ENCODE data around the gene BHMT. TPM values are rescaled to one million over a fixed set of nuclear protein-coding genes. Genes with fewer than 3 reads are reported as not detected.
"Not testable (repeated sequence)": the region's sequence is repeated elsewhere in the genome, so short reads cannot be mapped to it uniquely, and the experiment has no call there.

BHMT gene
- total and polyA plus RNA-seq, 4 donors = 0.05 to 2.3 (median 0.48) TPM

DNA sequence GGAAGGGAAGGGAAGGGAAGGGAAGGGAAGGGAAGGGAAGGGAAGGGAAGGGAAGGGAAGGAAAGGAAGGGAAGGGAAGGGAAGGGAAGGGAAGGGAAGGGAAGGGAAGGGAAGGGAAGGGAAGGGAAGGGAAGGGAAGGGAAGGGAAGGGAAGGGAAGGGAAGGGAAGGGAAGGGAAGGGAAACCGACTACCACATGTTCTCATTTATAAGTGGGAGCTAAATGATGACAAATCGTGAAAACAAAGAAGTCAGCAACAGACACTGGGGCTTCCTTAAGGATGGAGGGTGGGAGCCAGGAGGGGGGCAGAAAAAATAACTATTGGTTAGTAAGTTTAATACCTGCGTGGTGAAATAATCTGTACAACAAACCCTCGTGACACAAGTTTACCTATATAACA, 68.8 kb downstream of the BHMT start:
- H3K36me3 ChIP-seq (ENCODE audit: control insufficient read depth in 1 of 2, insufficient read depth in 2 of 2, low read length in 1 of 2); intact Hi-C loops (cut with DNase I); H3K4me1 ChIP-seq (ENCODE audit: control insufficient read depth in 1 of 2, insufficient read depth in 2 of 2, low read length in 2 of 2); H3K9me3 ChIP-seq (ENCODE audit: control insufficient read depth, low read length); DNase-seq; H3K4me3 ChIP-seq (ENCODE audit: low read length in 2 of 2); H3K27ac ChIP-seq (ENCODE audit: low read depth in 1 of 2, low read length in 2 of 2); H3K27me3 ChIP-seq (ENCODE audit: control insufficient read depth in 1 of 2, insufficient read depth in 2 of 2, low read length in 1 of 2); ATAC-seq (ENCODE audit: low FRiP score): not testable (repeated sequence)
- 86 to 91% methylated on average over 4 of the region's 4 CpGs for WGBS, 2 donors

DNA sequence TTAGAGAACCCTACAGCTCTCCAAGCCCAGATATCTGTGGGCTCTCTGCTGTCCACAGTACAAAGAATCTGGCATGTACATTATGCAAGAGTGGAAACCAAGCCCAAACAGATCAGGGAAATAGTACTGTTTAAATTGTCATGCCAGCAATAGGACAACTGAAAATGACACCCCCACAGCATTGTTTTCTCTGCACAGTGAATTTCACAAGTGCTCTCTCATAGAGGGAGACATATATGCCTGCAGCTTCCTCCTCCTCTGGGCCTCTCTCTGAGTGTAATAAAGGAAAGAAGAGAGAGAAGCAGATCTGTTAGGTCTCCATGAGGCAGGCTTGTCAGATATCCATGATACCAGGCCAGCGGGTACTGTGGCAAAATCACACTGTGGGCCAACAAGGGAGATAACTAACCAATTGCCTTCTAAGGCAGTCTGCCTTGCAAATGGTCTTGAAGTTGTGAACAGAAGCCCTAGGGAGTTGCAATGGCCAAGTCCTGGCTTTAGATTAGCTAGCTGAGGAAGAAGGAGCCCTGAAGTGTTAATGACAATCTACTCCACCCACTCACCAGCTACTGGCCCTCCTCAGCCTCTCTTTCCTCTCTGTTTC, 69.9 kb downstream of the BHMT start:
- WGBS, 2 donors = 15 to 28% methylated on average over 1 of the region's 1 CpG
- no peak overlapping the region for H3K27ac ChIP-seq (ENCODE audit: low read depth in 1 of 2, low read length in 2 of 2)

More for the DNA sequence above, 69.9 kb downstream of the BHMT start:
- Histone ChIP-seq H3K9me3 (ENCODE audit: control insufficient read depth, low read length) (no peaks in the 10 kb centered on the region), H3K27me3 (ENCODE audit: control insufficient read depth in 1 of 2, insufficient read depth in 2 of 2, low read length in 1 of 2) (no peaks in the 10 kb centered on the region), H3K4me3 (ENCODE audit: low read length in 2 of 2) (no peak overlapping the region), H3K36me3 (ENCODE audit: control insufficient read depth in 1 of 2, insufficient read depth in 2 of 2, low read length in 1 of 2) (no peaks in the 10 kb centered on the region), H3K4me1 (ENCODE audit: control insufficient read depth in 1 of 2, insufficient read depth in 2 of 2, low read length in 2 of 2) (no peaks in the 10 kb centered on the region)
- intact Hi-C loops (cut with DNase I) = no loop called here
- ATAC-seq (ENCODE audit: low FRiP score) = no peak
- no peak for DNase-seq

Other genes starting within 250 kb of the BHMT start
- gene ARSB, start 126.5 kb upstream of the BHMT start, total RNA-seq = 10 to 100 TPM; 16.2 to 17.2 TPM
- 1 to 10 TPM; 3.5 to 7.9 TPM for gene ARSB, start 126.5 kb upstream of the BHMT start, polyA plus RNA-seq
- 1 to 10 TPM; 1.6 to 5.2 TPM for gene DMGDH, start 42.1 kb upstream of the BHMT start, total RNA-seq
- gene DMGDH, start 42.1 kb upstream of the BHMT start, polyA plus RNA-seq = 1 to 10 TPM in 1 of 2 donors, under 1 TPM in 1; 0.64 to 4.8 TPM
- gene BHMT2, start 42.0 kb upstream of the BHMT start, total RNA-seq = 10 to 100 TPM; 16.3 to 34.7 TPM
- 10 to 100 TPM; 17.2 to 22.7 TPM for gene BHMT2, start 42.0 kb upstream of the BHMT start, polyA plus RNA-seq
- 10 to 100 TPM in 1 of 2 donors, 1 to 10 TPM in 1; 9.9 to 14.1 TPM for gene JMY, start 124.3 kb downstream of the BHMT start, total RNA-seq
- 1 to 10 TPM; 3.0 to 6.7 TPM for gene JMY, start 124.3 kb downstream of the BHMT start, polyA plus RNA-seq

Measured in aorta (tissue), 5 donors.